HepG2 (cell line): Measurements from ENCODE around the gene UTP3. TPM values are rescaled to one million over a fixed set of nuclear protein-coding genes. Genes with fewer than 3 reads are reported as not detected.
"Not testable (repeated sequence)": the region's sequence is repeated elsewhere in the genome, so short reads cannot be mapped to it uniquely, and the experiment has no call there.

Experiments used
- ATAC-seq: fragments of 200-7000 bp; cut with Tn5 transposase; 3 replicates; pipeline ENCODE4 v1.9.1; 2020; ENCODE audit warnings: mild to moderate bottlenecking, moderate library complexity
- BruUV-seq: library from RNA; stranded (reverse); fragments of 400-500 nt; replicated peaks from 2 replicates; lab custom pipeline; 2021; lab: Mats Ljungman, UMichigan
- CTCF ChIA-PET: fragments of 300-600 bp; formaldehyde crosslinking; extraction: SDS; loops from one replicate; lab custom pipeline; 2021; ENCODE audit warnings: low total read pairs, inconsistent platforms, low intra/inter-chr PET ratio; lab: Yijun Ruan, JAX
- POLR2A ChIA-PET: fragments of 350-600 bp; sonication (Branson Sonifier 250); formaldehyde crosslinking; loops from one replicate; lab custom pipeline; 2020; ENCODE audit warnings: antibody characterized with exemption, inconsistent platforms; lab: Yijun Ruan, JAX
- DNase-seq: peaks from one replicate; pipeline ENCODE4 v3.0.0-alpha.2; 2015; ENCODE audit warnings: low spot score
- FAIRE-seq: peaks from 3 replicates; lab custom pipeline; 2011; peaks lifted over from hg19 to GRCh38; lab: Jason Lieb, UNC
- H2AFZ ChIP-seq: one replicate; pipeline ENCODE4 v1.6.1; 2011; ENCODE audit warnings: low read length, inconsistent platforms
- H3K27ac ChIP-seq: fragments of 300-600 bp; 3 replicates; pipeline ENCODE4 v1.8.0; 2011; ENCODE audit warnings: mixed run types, mild to moderate bottlenecking, mixed read lengths, low read length, inconsistent platforms; ENCODE audit not compliant: insufficient read depth; ENCODE audit errors: extremely low read length
- H3K27me3 ChIP-seq, 2 experiments: fragments of 200-600 bp in 1 of 2; 2 replicates in 1 of 2; 3 replicates in 1 of 2; pipeline versions ENCODE4 v1.6.0 to v1.8.0; 2011; ENCODE audit warnings: low read length in 2 of 2, mild to moderate bottlenecking in 2 of 2, moderate library complexity in 2 of 2, inconsistent platforms in 1 of 2; ENCODE audit not compliant: insufficient read depth in 2 of 2, control insufficient read depth in 1 of 2
- H3K36me3 ChIP-seq, 2 experiments: fragments of 200-600 bp in 1 of 2; replicated peaks in 1 of 2; 2 replicates in 1 of 2; 3 replicates in 1 of 2; pipeline versions ENCODE4 v1.5.1 to v1.8.0; 2011; ENCODE audit warnings: low read length in 2 of 2, inconsistent platforms in 1 of 2; ENCODE audit not compliant: insufficient read depth in 2 of 2, control insufficient read depth in 1 of 2
- H3K4me1 ChIP-seq: 2 replicates; pipeline ENCODE4 v1.5.1; 2012; ENCODE audit warnings: low read length, inconsistent platforms; ENCODE audit not compliant: insufficient read depth
- H3K4me2 ChIP-seq: 2 replicates; pipeline ENCODE4 v1.6.0; 2011; ENCODE audit warnings: low read depth, low read length, inconsistent platforms
- H3K4me3 ChIP-seq, 3 experiments: fragments of 200-600 bp in 1 of 3; sonication (generic), shearing (Covaris generic) in 1 of 3; replicated peaks in 1 of 3; 2 replicates each; pipeline ENCODE4 v1.5.1; 2011 to 2016; ENCODE audit warnings: low read length in 3 of 3, inconsistent platforms in 2 of 3, low read depth in 2 of 3, mild to moderate bottlenecking in 2 of 3, control low read depth in 1 of 3, mixed read lengths in 1 of 3; ENCODE audit not compliant: insufficient read depth in 1 of 3
- H3K79me2 ChIP-seq: one replicate; pipeline ENCODE4 v1.6.1; 2011; ENCODE audit warnings: low read length, inconsistent platforms; ENCODE audit not compliant: insufficient read depth
- H3K9ac ChIP-seq: 2 replicates; pipeline ENCODE4 v1.6.0; 2011; ENCODE audit warnings: mild to moderate bottlenecking, low read depth, low read length, inconsistent platforms; ENCODE audit not compliant: insufficient read depth
- H3K9me3 ChIP-seq: 2 replicates; pipeline ENCODE4 v1.5.1; 2012; ENCODE audit warnings: mild to moderate bottlenecking, low read length
- H4K20me1 ChIP-seq: 2 replicates; pipeline ENCODE4 v1.6.0; 2011; ENCODE audit warnings: inconsistent platforms, mild to moderate bottlenecking, low read length, moderate library complexity; ENCODE audit not compliant: insufficient read depth
- DNMT1 ChIP-seq: sonication (generic); formaldehyde crosslinking; IDR thresholded peaks from 2 replicates; pipeline ENCODE4 v1.5.1; 2020; ENCODE audit warnings: mild to moderate bottlenecking, missing genetic modification reagents
- HOMEZ ChIP-seq: IDR thresholded peaks from 2 replicates; pipeline ENCODE4 v1.6.1; 2016; ENCODE audit warnings: low read depth
- MYPOP ChIP-seq: sonication (generic); formaldehyde crosslinking; IDR thresholded peaks from 2 replicates; pipeline ENCODE4 v1.8.1; 2023; ENCODE audit warnings: mild to moderate bottlenecking, moderate library complexity, missing genetic modification reagents
- RBAK ChIP-seq: sonication (generic); formaldehyde crosslinking; IDR thresholded peaks from 2 replicates; pipeline ENCODE4 v1.5.1; 2020; ENCODE audit warnings: mild to moderate bottlenecking, missing genetic modification reagents
- RNF2 ChIP-seq: fragments of 450-650 bp; conservative IDR thresholded peaks from 2 replicates; pipeline ENCODE4 v1.6.1; 2016; ENCODE audit warnings: low read depth
- TCF12 ChIP-seq, 2 experiments: fragments of 450-650 bp in 1 of 2; sonication (generic) in 1 of 2; formaldehyde crosslinking in 1 of 2; IDR thresholded peaks; 2 replicates each; pipeline versions ENCODE4 v1.6.1 to v1.8.0; 2017 to 2022; ENCODE audit warnings: antibody characterized with exemption in 1 of 2, mild to moderate bottlenecking in 1 of 2, missing genetic modification reagents in 1 of 2, moderate library complexity in 1 of 2
- TERF1 ChIP-seq: sonication (generic); formaldehyde crosslinking; IDR thresholded peaks from 2 replicates; pipeline ENCODE4 v1.8.0; 2022; ENCODE audit warnings: mild to moderate bottlenecking, missing genetic modification reagents, moderate library complexity
- ZNF383 ChIP-seq: sonication (generic); formaldehyde crosslinking; IDR thresholded peaks from 2 replicates; pipeline ENCODE4 v1.4.0; 2020; ENCODE audit warnings: missing genetic modification reagents, mild to moderate bottlenecking, borderline replicate concordance
- ZUFSP ChIP-seq: sonication (generic); formaldehyde crosslinking; IDR thresholded peaks from 2 replicates; pipeline ENCODE4 v1.9.0; 2021; ENCODE audit warnings: missing genetic modification reagents, mild to moderate bottlenecking, borderline replicate concordance
- WGBS: methylation state at CpG from one replicate; pipeline ENCODE4 v1.1.6; 2017; ENCODE audit warnings: low lambda C conversion rate; 5-methylcytosine and 5-hydroxymethylcytosine counted together
- in situ Hi-C: cut with HindIII; loops from 2 replicates; pipeline ENCODE4 v1.10.0; 2017; ENCODE audit warnings: low pct_unique_long_range_greater_than_20kb; ENCODE audit not compliant: extremely low pct_ligation_motif_present
- intact Hi-C: fragments of 100-400 bp; cut with micrococcal nuclease; formaldehyde crosslinking; loops from one replicate; pipeline ENCODE4 v1.10.0; 2022; ENCODE audit not compliant: unreplicated experiment
- polyA plus RNA-seq, 8 experiments: library from polyadenylated mRNA; depleted of rRNA in 3 of 8; stranded (reverse) in 7 of 8; unstranded in 1 of 8; fragments of >200 nt; fragmentation: Illumina TruSeq in 4 of 8; extraction: Trizol in 4 of 8; gene quantifications; 2 replicates each; pipeline versions ENCODE4 v1.2.1 to v1.2.3, GENCODE V29; 2011 to 2016; ENCODE audit warnings: low read depth in 4 of 8, missing spikeins in 1 of 8, mixed read lengths in 1 of 8; ENCODE audit not compliant: insufficient read depth in 1 of 8
- total RNA-seq, 5 experiments: library from RNA; depleted of rRNA; stranded (reverse); fragments of >200 nt; fragmentation: Illumina TruSeq; extraction: Trizol; gene quantifications; 2 replicates each; pipeline ENCODE4 v1.2.3, GENCODE V29; 2016; ENCODE audit warnings: low read depth in 1 of 5

UTP3 gene
- total and polyA plus RNA-seq, 2 of the 13 experiments (the other 11 are each of a cell fraction or from before 2014, with no cell fraction given): 6.9 to 19.5 TPM

- TF ChIP-seq HOMEZ (CRISPR knock-in tag) (no peak), RNF2 (no peak), TCF12 (IDR thresholded peaks at IDR 0.05) (no peak), TCF12 (CRISPR knock-in tag; IDR thresholded peaks at IDR 0.05) (no peak), ZUFSP (CRISPR knock-in tag) (no peak), RBAK (CRISPR knock-in tag) (no peak), MYPOP (CRISPR knock-in tag) (no peak), ZNF383 (CRISPR knock-in tag) (no peak), DNMT1 (CRISPR knock-in tag) (no peak), TERF1 (CRISPR knock-in tag) (no peak)
Measured at GRCh38 chr4:70691661-70692060, 3.3 kb downstream of the UTP3 start (continued).

- H3K4me1 ChIP-seq: peaks cover 20% of the 10 kb centered on the region
- H3K27ac ChIP-seq, H3K4me2 ChIP-seq, H3K4me3 ChIP-seq, H4K20me1 ChIP-seq, in situ Hi-C loops, H3K27me3 ChIP-seq, ATAC-seq, intact Hi-C loops, H2AFZ ChIP-seq, BruUV-seq, DNase-seq, H3K9ac ChIP-seq, CTCF ChIA-PET, FAIRE-seq, H3K36me3 ChIP-seq, H3K9me3 ChIP-seq: not testable (repeated sequence)
- POLR2A ChIA-PET: interaction anchor here (1.0 kb wide), 1 partner anchor 9 kb away, joined by 3 read pairs; no protein-coding TSS in a partner anchor
- WGBS: 97% methylated on average over 7 of the region's 7 CpGs
- H3K79me2 ChIP-seq: peaks cover 17% of the 10 kb centered on the region
Measured at GRCh38 chr4:70694633-70695032, 6.3 kb downstream of the UTP3 start.
